Sigmoid colon (tissue), 7 donors: Measurements from ENCODE around the gene AHNAK. TPM values are rescaled to one million over a fixed set of nuclear protein-coding genes. Genes with fewer than 3 reads are reported as not detected.
"Not testable (repeated sequence)": the region's sequence is repeated elsewhere in the genome, so short reads cannot be mapped to it uniquely, and the experiment has no call there.

Experiments used
- DNase-seq: peaks from one replicate; pipeline ENCODE4 v3.0.0-alpha.2; 2019
- H3K27ac ChIP-seq, 4 donors: fragments of 200-600 bp; sonication (generic); one replicate each; pipeline ENCODE4 v1.5.1; 2016 to 2019; ENCODE audit warnings: mild to moderate bottlenecking in 1 of 4
- H3K27me3 ChIP-seq, 3 donors: fragments of 200-600 bp; sonication (generic); one replicate each; pipeline ENCODE4 v1.5.1; 2019; ENCODE audit warnings: mild to moderate bottlenecking in 1 of 3
- H3K36me3 ChIP-seq, 4 donors: fragments of 200-600 bp; sonication (generic); one replicate each; pipeline ENCODE4 v1.5.1; 2016 to 2019
- H3K4me1 ChIP-seq, 4 donors: fragments of 200-600 bp; sonication (generic); one replicate each; pipeline ENCODE4 v1.5.1; 2017 to 2019
- H3K4me3 ChIP-seq, 4 donors: fragments of 200-600 bp; sonication (generic); one replicate each; pipeline ENCODE4 v1.5.1; 2017 to 2019; ENCODE audit warnings: mild to moderate bottlenecking in 2 of 4, moderate library complexity in 1 of 4
- H3K9me3 ChIP-seq, 4 donors: fragments of 200-600 bp in 3 of 4; sonication (generic) in 3 of 4; one replicate each; pipeline versions ENCODE4 v1.5.1 to v1.6.1; 2013 to 2019
- CTCF ChIP-seq, 4 experiments: fragments of 450-650 bp in 3 of 4; fragments of 200-600 bp in 1 of 4; IDR thresholded peaks; one replicate each; pipeline ENCODE4 v1.5.1; 2016 to 2019; ENCODE audit warnings: antibody characterized with exemption in 4 of 4, mild to moderate bottlenecking in 3 of 4, moderate library complexity in 2 of 4
- EP300 ChIP-seq, 4 donors: sonication (generic); formaldehyde crosslinking; IDR thresholded peaks; one replicate each; pipeline ENCODE4 v1.6.1; 2017; ENCODE audit warnings: antibody characterized with exemption in 4 of 4
- POLR2A ChIP-seq, 2 donors: fragments of 450-650 bp; IDR thresholded peaks; one replicate each; pipeline ENCODE4 v1.6.1; 2016; ENCODE audit warnings: antibody characterized with exemption in 2 of 2, mild to moderate bottlenecking in 2 of 2, moderate library complexity in 2 of 2
- POLR2AphosphoS5 ChIP-seq, 4 donors: sonication (generic); formaldehyde crosslinking; IDR thresholded peaks; one replicate each; pipeline ENCODE4 v1.6.1; 2017; ENCODE audit warnings: antibody characterized with exemption in 4 of 4
- WGBS, 2 donors: extraction: QIAGEN DNeasy Blood & Tissue Kit; methylation state at CpG; one replicate each; pipeline ENCODE4 v1.1.7; 2013; 5-methylcytosine and 5-hydroxymethylcytosine counted together
- intact Hi-C: fragments of 100-400 bp; cut with DNase I; formaldehyde crosslinking; loops from one replicate; pipeline ENCODE4 v1.15.1; 2023
- polyA plus RNA-seq, 3 donors: library from polyadenylated mRNA; stranded (reverse); fragments of 200-250 nt; gene quantifications; one replicate each; pipeline ENCODE4 v1.2.3, GENCODE V29; 2013
- total RNA-seq, 4 donors: library from RNA; depleted of rRNA; stranded (reverse); fragments of >200 nt; gene quantifications; one replicate each; pipeline ENCODE4 v1.1.0, GENCODE V29; 2016
- donor health status: healthy with polysubstance abuse.
- donor health status: Bipolar disorder and iron deficiency.
- donor health status: healthy.

Gene AHNAK
- total and polyA plus RNA-seq, 7 donors, result 82.3 to 1,294 (median 751) TPM

DNA sequence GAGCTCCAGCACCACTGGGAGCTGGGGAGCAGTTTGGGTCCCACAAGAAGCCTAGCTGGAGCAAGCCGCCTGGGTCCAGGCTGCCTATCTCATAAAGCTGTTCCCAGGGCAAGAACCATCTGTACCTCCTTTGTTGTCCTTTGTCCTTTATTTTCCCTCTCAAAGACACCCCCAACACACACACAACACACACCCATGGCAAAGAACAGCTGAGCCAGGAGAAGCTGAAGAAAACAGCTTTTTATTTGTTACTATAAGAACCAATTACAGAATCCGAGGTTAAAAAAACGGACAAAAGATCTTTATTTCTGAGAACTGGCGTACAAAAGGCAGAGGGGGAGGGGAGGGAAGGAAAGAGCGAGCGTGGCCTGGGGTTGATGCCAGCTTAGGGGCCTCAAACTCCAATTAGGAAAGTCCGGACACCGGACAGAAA is 46.4 kb upstream of the AHNAK start:
- no peak for DNase-seq
- 74 to 85% methylated on average over 8 of the region's 8 CpGs for whole genome bisulfite sequencing, 2 donors
- TF ChIP-seq POLR2A (IDR thresholded peaks at IDR 0.05) (no peak), CTCF (IDR thresholded peaks at IDR 0.05) (no peak)
- Histone ChIP-seq H3K36me3 (peaks cover 28 to 56% (median 48%) of the 10 kb centered on the region in 4 donors), H3K27me3 (no peaks in the 10 kb centered on the region), H3K9me3 (no peaks in the 10 kb centered on the region), H3K4me3 (no peak overlapping the region), H3K4me1 (peaks cover 0 to 33% (median 28%) of the 10 kb centered on the region in 4 donors), H3K27ac (peak overlapping the region; percentile 91 to 97 (median 97))
- intact Hi-C loops, result no loop called here

- peaks cover 0 to 33% (median 28%) of the 10 kb centered on the region in 4 donors for H3K4me1 ChIP-seq
- H3K27ac ChIP-seq, result peak overlapping the region; percentile 91 to 97 (median 97)
- 15 to 16% methylated on average over 17 of the region's 17 CpGs for WGBS, 2 donors
- no peaks in the 10 kb centered on the region for H3K9me3 ChIP-seq
- TF ChIP-seq CTCF (IDR thresholded peaks at IDR 0.05) (no peak), EP300 (IDR thresholded peaks at IDR 0.05) (no peak), POLR2AphosphoS5 (IDR thresholded peaks at IDR 0.05) (no peak), POLR2A (IDR thresholded peaks at IDR 0.05) (no peak)
- no peaks in the 10 kb centered on the region for H3K27me3 ChIP-seq
- intact Hi-C loops, result no loop called here
- DNase-seq, result no peak
- peak overlapping the region; percentile 57 to 83 (median 71) for H3K4me3 ChIP-seq
- peaks cover 21 to 56% (median 47%) of the 10 kb centered on the region in 4 donors for H3K36me3 ChIP-seq
These were observed 45.7 kb upstream of the AHNAK start for GRCh38 chr11:62592146-62592815.

- Histone ChIP-seq H3K36me3 (peaks cover 16 to 56% (median 42%) of the 10 kb centered on the region in 4 donors), H3K4me3 (peak within 1 kb of the TSS; percentile 57 to 83 (median 71)), H3K27ac (peak within 1 kb of the TSS; percentile 91 to 97 (median 97)), H3K9me3 (no peaks in the 10 kb centered on the region), H3K4me1 (peaks cover 0 to 33% (median 28%) of the 10 kb centered on the region in 4 donors), H3K27me3 (no peaks in the 10 kb centered on the region)
- TF ChIP-seq POLR2A (IDR thresholded peaks at IDR 0.05) (peak; percentile 79 to 80), POLR2AphosphoS5 (IDR thresholded peaks at IDR 0.05) (peak; percentile 94 to 98 (median 96)), CTCF (IDR thresholded peaks at IDR 0.05) (no peak), EP300 (IDR thresholded peaks at IDR 0.05) (peak in 1 of 4 donors; percentile 61)
- intact Hi-C loops, result loop anchor here (2.0 kb wide), 1 partner anchor 17 kb away; no protein-coding TSS in a partner anchor
- peak; percentile 99 for DNase-seq
- 0% methylated on average over 58 of the region's 58 CpGs for WGBS, 2 donors
These were observed 45.0 kb upstream of the AHNAK start, which contains the start of gene TUT1 for GRCh38 chr11:62591448-62592145. TSS of gene TUT1 (minus strand) at chr11:62591523. CDS start at chr11:62591485, 38 bp downstream.

GRCh38 chr11:62588966-62589637 is 42.5 kb upstream of the AHNAK start:
- WGBS, 2 donors, result 68% methylated on average over 18 of the region's 18 CpGs
- TF ChIP-seq CTCF (IDR thresholded peaks at IDR 0.05), result no peak
- H3K27ac ChIP-seq, result no peak overlapping the region
- intact Hi-C loops, result no loop called here
- H3K4me1 ChIP-seq, result peaks cover 0 to 33% (median 28%) of the 10 kb centered on the region in 4 donors
- no peak for DNase-seq
- H3K4me3 ChIP-seq, result no peak overlapping the region
- H3K9me3 ChIP-seq, result no peaks in the 10 kb centered on the region
- no peaks in the 10 kb centered on the region for H3K27me3 ChIP-seq
- H3K36me3 ChIP-seq, result peaks cover 0 to 55% (median 25%) of the 10 kb centered on the region in 4 donors

GRCh38 chr11:62585356-62585755 is 38.8 kb upstream of the AHNAK start:
- WGBS, 2 donors, result 85 to 95% methylated on average over 7 of the region's 7 CpGs
- H3K4me3 ChIP-seq, H3K9me3 ChIP-seq, intact Hi-C loops, DNase-seq, H3K27me3 ChIP-seq, H3K27ac ChIP-seq: not testable (repeated sequence)
- H3K4me1 ChIP-seq, result peaks cover 0 to 15% (median 5%) of the 10 kb centered on the region in 4 donors
- H3K36me3 ChIP-seq, result peaks cover 0 to 77% (median 30%) of the 10 kb centered on the region in 4 donors

- 97% methylated on average over 4 of the region's 4 CpGs for WGBS, 2 donors
- DNase-seq, H3K27me3 ChIP-seq, H3K4me3 ChIP-seq, H3K27ac ChIP-seq, intact Hi-C loops, H3K9me3 ChIP-seq, H3K4me1 ChIP-seq: not testable (repeated sequence)
- peaks cover 0 to 88% (median 22%) of the 10 kb centered on the region in 4 donors for H3K36me3 ChIP-seq
These were observed 35.1 kb upstream of the AHNAK start for GRCh38 chr11:62581735-62582134.
